Gastroesophageal sphincter (tissue), 4 donors: ENCODE measurements around the gene ARFGEF2. TPM values are rescaled to one million over a fixed set of nuclear protein-coding genes. Genes with fewer than 3 reads are reported as not detected.
"Not testable (repeated sequence)": the region's sequence is repeated elsewhere in the genome, so short reads cannot be mapped to it uniquely, and the experiment has no call there.

Experiments used
- ATAC-seq: fragments of 150-250 bp; one replicate; pipeline ENCODE4 v1.9.1; 2016; ENCODE audit warnings: mild to moderate bottlenecking, moderate library complexity
- H3K27ac ChIP-seq, 4 donors: fragments of 200-600 bp; sonication (generic) in 3 of 4; 1 replicate in 3 of 4; 2 replicates in 1 of 4; pipeline ENCODE4 v1.5.1; 2016 to 2019
- H3K27me3 ChIP-seq: fragments of 200-600 bp; sonication (generic); one replicate; pipeline ENCODE4 v1.5.1; 2019
- H3K36me3 ChIP-seq, 2 donors: fragments of 200-600 bp; sonication (generic); one replicate each; pipeline ENCODE4 v1.5.1; 2019; ENCODE audit warnings: control low read depth in 1 of 2
- H3K4me1 ChIP-seq, 3 donors: fragments of 200-600 bp; sonication (generic); 1 replicate in 2 of 3; 2 replicates in 1 of 3; pipeline ENCODE4 v1.5.1; 2016 to 2019; ENCODE audit warnings: control low read depth in 2 of 3
- H3K4me3 ChIP-seq, 2 donors: fragments of 200-600 bp; sonication (generic); one replicate each; pipeline ENCODE4 v1.5.1; 2019; ENCODE audit warnings: mild to moderate bottlenecking in 1 of 2, moderate library complexity in 1 of 2
- H3K9me3 ChIP-seq, 3 donors: fragments of 200-600 bp; sonication (generic); one replicate each; pipeline ENCODE4 v1.5.1; 2017 to 2019; ENCODE audit warnings: control low read depth in 2 of 3
- EP300 ChIP-seq: sonication (generic); formaldehyde crosslinking; IDR thresholded peaks from one replicate; pipeline ENCODE4 v1.6.1; 2017; ENCODE audit warnings: antibody characterized with exemption, mild to moderate bottlenecking
- POLR2A ChIP-seq, 2 donors: fragments of 450-650 bp; IDR thresholded peaks; one replicate each; pipeline ENCODE4 v1.6.1; 2017; ENCODE audit warnings: antibody characterized with exemption in 2 of 2, mild to moderate bottlenecking in 2 of 2, moderate library complexity in 1 of 2
- POLR2AphosphoS5 ChIP-seq: sonication (generic); formaldehyde crosslinking; IDR thresholded peaks from one replicate; pipeline ENCODE4 v1.6.1; 2017; ENCODE audit warnings: antibody characterized with exemption
- WGBS, 2 donors: methylation state at CpG; one replicate each; pipeline ENCODE4 v1.1.5; 2018; ENCODE audit warnings: low coverage in 1 of 2; 5-methylcytosine and 5-hydroxymethylcytosine counted together
- total RNA-seq, 4 donors: library from RNA; depleted of rRNA; stranded (reverse); fragments of >200 nt; gene quantifications; one replicate each; pipeline ENCODE4 v1.1.0, GENCODE V29; 2016
- TF ChIP-seq, protein P1 (sequence below), 4 experiments: fragments of 200-600 bp in 2 of 4; fragments of 450-650 bp in 2 of 4; sonication (generic) in 1 of 4; IDR thresholded peaks; one replicate each; pipeline ENCODE4 v1.5.1; 2017 to 2019; ENCODE audit warnings: antibody characterized with exemption in 4 of 4, mild to moderate bottlenecking in 2 of 4, moderate library complexity in 2 of 4

ARFGEF2 gene
- total RNA-seq, 4 donors from 2014 or later, result 42.6 to 101 (median 51.3) TPM

DNA sequence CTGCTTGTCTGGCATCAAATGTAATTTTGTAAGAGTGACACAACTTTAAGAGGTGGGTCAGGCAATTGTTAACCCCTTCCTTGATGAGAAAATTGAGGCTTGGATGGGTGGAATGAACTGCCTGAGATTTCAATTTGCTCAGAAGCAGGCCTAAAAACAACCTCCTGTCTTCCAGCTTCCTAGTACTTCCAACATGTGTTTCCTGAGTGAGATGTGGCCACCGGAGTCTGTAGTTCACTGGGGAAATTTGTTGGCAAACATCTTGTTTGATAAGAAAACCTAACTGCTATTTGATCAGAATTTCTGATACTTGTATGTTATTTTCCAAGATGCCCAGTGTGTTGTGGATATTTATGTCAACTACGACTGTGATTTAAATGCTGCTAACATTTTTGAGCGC lies 51.3 kb downstream of the ARFGEF2 start:
- Histone ChIP-seq H3K9me3 (no peaks in the 10 kb centered on the region), H3K36me3 (peaks cover 0 to 98% of the 10 kb centered on the region in 2 donors), H3K4me1 (peaks cover 0 to 12% (median 0%) of the 10 kb centered on the region in 3 donors), H3K27ac (no peak overlapping the region), H3K4me3 (no peak overlapping the region), H3K27me3 (no peaks in the 10 kb centered on the region)
- TF ChIP-seq, protein P1, sequence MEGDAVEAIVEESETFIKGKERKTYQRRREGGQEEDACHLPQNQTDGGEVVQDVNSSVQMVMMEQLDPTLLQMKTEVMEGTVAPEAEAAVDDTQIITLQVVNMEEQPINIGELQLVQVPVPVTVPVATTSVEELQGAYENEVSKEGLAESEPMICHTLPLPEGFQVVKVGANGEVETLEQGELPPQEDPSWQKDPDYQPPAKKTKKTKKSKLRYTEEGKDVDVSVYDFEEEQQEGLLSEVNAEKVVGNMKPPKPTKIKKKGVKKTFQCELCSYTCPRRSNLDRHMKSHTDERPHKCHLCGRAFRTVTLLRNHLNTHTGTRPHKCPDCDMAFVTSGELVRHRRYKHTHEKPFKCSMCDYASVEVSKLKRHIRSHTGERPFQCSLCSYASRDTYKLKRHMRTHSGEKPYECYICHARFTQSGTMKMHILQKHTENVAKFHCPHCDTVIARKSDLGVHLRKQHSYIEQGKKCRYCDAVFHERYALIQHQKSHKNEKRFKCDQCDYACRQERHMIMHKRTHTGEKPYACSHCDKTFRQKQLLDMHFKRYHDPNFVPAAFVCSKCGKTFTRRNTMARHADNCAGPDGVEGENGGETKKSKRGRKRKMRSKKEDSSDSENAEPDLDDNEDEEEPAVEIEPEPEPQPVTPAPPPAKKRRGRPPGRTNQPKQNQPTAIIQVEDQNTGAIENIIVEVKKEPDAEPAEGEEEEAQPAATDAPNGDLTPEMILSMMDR (IDR thresholded peaks at IDR 0.05), result no peak
- TF ChIP-seq POLR2A (IDR thresholded peaks at IDR 0.05), result no peak
- no peak for TF ChIP-seq EP300
- no peak for TF ChIP-seq POLR2AphosphoS5
- ATAC-seq, result no peak
- WGBS, 2 donors, result 62 to 92% methylated on average over 2 to 3 of the region's 3 CpGs

DNA sequence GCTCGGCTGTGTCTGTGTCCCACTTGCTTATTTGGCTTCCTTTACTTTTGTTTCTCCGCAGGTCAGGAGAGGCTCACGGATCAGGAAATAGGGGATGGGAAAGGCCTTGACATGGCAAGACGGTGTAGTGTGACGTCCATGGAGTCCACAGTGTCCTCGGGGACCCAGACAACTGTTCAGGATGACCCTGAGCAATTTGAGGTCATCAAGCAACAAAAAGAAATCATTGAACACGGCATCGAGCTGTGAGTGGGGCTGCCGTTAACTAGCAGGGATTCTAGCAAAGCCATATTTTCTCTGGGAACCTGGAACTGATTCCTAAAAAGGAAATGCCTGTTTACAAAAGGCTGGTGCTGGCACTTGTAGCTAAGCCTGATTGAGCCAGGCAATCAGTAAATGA lies 54.4 kb downstream of the ARFGEF2 start:
- Histone ChIP-seq H3K4me1 (peaks cover 0 to 12% (median 0%) of the 10 kb centered on the region in 3 donors), H3K4me3 (no peak overlapping the region), H3K36me3 (peaks cover 0 to 82% of the 10 kb centered on the region in 2 donors), H3K27ac (peak overlapping the region in 3 of 4 donors; percentile 26 to 67 (median 52)), H3K9me3 (no peaks in the 10 kb centered on the region), H3K27me3 (no peaks in the 10 kb centered on the region)
- 37 to 41% methylated on average over 3 to 9 of the region's 9 CpGs for WGBS, 2 donors
- ATAC-seq, result no peak
- TF ChIP-seq POLR2AphosphoS5, result no peak
- TF ChIP-seq EP300, result no peak
- TF ChIP-seq POLR2A (IDR thresholded peaks at IDR 0.05), result no peak
- TF ChIP-seq, protein P1 (IDR thresholded peaks at IDR 0.05), result no peak

DNA sequence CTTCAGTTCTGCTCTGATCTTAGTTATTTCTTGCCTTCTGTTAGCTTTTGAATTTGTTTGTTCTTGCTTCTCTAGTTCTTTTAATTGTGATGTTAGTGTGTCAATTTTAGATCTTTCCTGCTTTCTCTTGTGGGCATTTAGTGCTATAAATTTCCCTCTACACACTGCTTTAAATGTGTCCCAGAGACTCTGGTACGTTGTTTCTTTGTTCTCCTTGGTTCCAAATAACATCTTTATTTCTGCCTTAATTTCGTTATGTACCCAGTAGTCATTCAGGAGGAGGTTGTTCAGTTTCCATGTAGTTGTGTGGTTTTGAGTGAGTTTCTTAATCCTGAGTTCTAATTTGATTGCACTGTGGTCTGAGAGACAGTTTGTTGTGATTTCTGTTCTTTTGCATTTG lies 58.5 kb downstream of the ARFGEF2 start:
- not testable (repeated sequence) for ATAC-seq
- peaks cover 5 to 81% of the 10 kb centered on the region in 2 donors for H3K36me3 ChIP-seq
- 85 to 90% methylated on average over 2 of the region's 2 CpGs for WGBS, 2 donors

DNA sequence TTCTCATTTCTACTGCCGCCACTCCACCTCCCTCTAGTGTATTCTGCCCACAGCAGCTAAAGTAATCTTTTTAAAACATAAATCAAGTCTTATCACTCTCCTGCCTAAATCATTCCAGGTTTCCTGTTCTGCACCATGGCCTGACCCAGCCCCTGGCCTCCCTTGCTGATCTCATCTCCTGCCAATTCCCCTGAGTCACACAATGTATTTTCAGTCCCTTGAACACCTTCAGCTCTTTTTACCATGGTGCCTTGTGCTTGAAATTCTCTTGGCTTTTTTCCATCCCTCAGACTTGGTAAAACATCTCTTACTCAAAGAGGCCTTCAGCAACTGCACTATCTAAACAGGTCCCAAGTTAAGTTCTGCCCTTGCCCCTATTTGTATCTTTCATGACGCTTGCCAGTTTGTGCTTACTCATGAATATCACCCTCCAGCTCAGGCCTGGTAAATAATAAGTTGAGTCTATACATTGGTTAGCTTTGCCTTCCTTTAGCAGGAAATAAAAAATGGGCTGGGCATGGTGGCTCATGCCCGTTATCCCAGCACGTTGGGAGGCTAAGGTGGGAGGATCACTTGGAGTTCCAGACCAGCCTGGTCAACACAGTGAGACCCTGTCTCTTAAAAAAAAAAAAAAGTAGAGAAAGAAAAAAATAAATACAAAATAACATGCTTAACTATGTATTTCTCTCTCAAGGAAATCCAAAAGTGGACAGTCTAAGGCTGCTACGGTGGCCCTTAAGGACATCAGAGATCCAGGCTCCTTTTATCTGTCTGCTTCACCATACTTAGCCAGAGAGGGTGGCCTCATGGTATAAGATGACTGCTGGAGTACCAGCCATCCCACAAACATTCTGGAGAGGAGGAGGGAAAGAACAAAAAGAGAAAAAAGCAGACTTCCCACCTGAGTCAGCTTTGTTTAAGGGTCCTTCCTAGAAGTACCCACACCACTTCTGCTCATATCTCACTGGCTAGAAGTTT lies 62.2 kb downstream of the ARFGEF2 start:
- no peak overlapping the region for H3K27ac ChIP-seq
- TF ChIP-seq POLR2A (IDR thresholded peaks at IDR 0.05) (no peak), EP300 (no peak), POLR2AphosphoS5 (no peak)
- TF ChIP-seq, protein P1 (IDR thresholded peaks at IDR 0.05), result no peak
- H3K4me1 ChIP-seq, result no peaks in the 10 kb centered on the region
- WGBS, 2 donors, result 77 to 84% methylated on average over 5 of the region's 5 CpGs
- no peak overlapping the region for H3K4me3 ChIP-seq
- no peaks in the 10 kb centered on the region for H3K27me3 ChIP-seq
- peaks cover 5 to 87% of the 10 kb centered on the region in 2 donors for H3K36me3 ChIP-seq
- peaks cover 0 to 6% (median 0%) of the 10 kb centered on the region in 3 donors for H3K9me3 ChIP-seq
- ATAC-seq, result peak; percentile 22

More for the DNA sequence above, 58.5 kb downstream of the ARFGEF2 start:
- peaks cover 0 to 12% (median 0%) of the 10 kb centered on the region in 3 donors for H3K4me1 ChIP-seq
- H3K4me3 ChIP-seq, H3K27ac ChIP-seq, H3K9me3 ChIP-seq, H3K27me3 ChIP-seq: not testable (repeated sequence)

DNA sequence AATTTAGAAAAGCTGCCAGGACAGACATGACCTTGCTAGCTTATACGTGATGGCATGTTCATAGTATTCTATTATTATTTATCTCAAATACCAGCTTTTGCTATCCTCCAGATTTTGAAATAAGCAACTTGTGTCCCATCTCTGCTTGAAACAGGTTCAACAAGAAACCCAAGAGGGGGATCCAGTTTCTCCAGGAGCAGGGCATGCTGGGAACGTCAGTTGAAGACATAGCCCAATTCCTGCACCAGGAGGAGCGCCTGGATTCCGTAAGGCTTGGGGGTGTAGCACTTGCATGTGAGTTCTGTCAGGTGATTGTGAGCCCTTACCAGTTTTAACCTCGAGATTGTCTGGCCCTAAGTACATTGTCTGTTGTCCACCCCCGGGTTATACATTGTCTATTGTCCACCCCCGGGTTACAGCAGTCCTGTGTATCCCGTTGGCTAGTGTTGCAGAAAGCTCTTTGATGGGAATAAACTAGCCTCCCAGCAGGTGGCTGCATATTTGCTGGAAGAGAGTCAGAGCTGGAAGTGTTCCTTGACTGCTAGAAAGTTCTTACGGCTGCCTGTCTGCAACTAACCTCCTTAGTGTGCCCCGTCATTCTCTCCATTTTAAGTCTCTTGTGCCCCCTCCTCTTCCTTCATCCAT lies 63.2 kb downstream of the ARFGEF2 start:
- Histone ChIP-seq H3K4me3 (no peak overlapping the region), H3K9me3 (peaks cover 0 to 6% (median 0%) of the 10 kb centered on the region in 3 donors), H3K27me3 (no peaks in the 10 kb centered on the region), H3K27ac (no peak overlapping the region), H3K36me3 (peaks cover 11 to 95% of the 10 kb centered on the region in 2 donors), H3K4me1 (no peaks in the 10 kb centered on the region)
- ATAC-seq, result no peak
- TF ChIP-seq POLR2A (IDR thresholded peaks at IDR 0.05) (no peak), EP300 (no peak), POLR2AphosphoS5 (no peak)
- TF ChIP-seq, protein P1 (IDR thresholded peaks at IDR 0.05), result no peak
- 38 to 81% methylated on average over 2 to 7 of the region's 10 CpGs for WGBS, 2 donors
